Measurements from ENCODE around the gene FBXW7. TPM values are rescaled to one million over a fixed set of nuclear protein-coding genes. Genes with fewer than 3 reads are reported as not detected.

Gene FBXW7
- total and polyA plus RNA-seq, 2 experiments from 2014 or later: 16.2 to 43.5 TPM

DNA sequence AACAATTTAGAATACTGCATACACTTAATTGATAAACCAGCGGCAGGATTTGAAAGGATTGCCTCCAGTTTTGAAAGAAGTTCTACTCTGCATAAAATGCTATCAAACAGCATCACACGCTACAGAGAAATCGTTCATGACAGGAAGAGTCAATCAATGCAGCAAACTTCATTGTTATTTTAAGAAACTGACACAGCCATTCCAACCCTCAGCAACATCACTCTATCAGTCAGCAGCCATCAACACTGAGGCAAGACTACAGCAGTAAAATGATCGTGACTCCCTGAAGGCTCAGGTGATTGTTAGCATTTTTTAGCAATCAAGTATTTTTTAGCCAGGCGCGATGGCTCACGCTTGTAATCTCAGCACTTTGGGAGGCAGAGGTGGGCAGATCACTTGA lies 98.3 kb downstream of the FBXW7 start:
- Histone ChIP-seq H3K9me2 (replicated peaks; ENCODE audit: insufficient read depth) (no peaks in the 10 kb centered on the region), H3K4me3 (no peak overlapping the region), H3K79me2 (peaks cover 68% of the 10 kb centered on the region), H4K20me1 (ENCODE audit: insufficient read depth, poor library complexity, severe bottlenecking) (no peaks in the 10 kb centered on the region), H3K27ac (no peak overlapping the region), H3K4me1 (ENCODE audit: insufficient read depth) (no peaks in the 10 kb centered on the region), H2AFZ (no peak overlapping the region), H3K27me3 (no peaks in the 10 kb centered on the region), H3K9me3 (ENCODE audit: low read depth) (no peaks in the 10 kb centered on the region), H3K4me2 (no peak overlapping the region), H3K36me3 (replicated peaks; ENCODE audit: insufficient read depth, low read depth) (no peaks in the 10 kb centered on the region)
- 96% methylated on average over 7 of the region's 7 CpGs for WGBS (ENCODE audit: low lambda C conversion rate, missing lambda C conversion rate)
- DNase-seq (ENCODE audit: low spot score): no peak
- no peak for TF ChIP-seq EZH2phosphoT487 (IDR thresholded peaks at IDR 0.05; ENCODE audit: low read depth, severe bottlenecking, unreplicated experiment)
- TF ChIP-seq, protein P1, sequence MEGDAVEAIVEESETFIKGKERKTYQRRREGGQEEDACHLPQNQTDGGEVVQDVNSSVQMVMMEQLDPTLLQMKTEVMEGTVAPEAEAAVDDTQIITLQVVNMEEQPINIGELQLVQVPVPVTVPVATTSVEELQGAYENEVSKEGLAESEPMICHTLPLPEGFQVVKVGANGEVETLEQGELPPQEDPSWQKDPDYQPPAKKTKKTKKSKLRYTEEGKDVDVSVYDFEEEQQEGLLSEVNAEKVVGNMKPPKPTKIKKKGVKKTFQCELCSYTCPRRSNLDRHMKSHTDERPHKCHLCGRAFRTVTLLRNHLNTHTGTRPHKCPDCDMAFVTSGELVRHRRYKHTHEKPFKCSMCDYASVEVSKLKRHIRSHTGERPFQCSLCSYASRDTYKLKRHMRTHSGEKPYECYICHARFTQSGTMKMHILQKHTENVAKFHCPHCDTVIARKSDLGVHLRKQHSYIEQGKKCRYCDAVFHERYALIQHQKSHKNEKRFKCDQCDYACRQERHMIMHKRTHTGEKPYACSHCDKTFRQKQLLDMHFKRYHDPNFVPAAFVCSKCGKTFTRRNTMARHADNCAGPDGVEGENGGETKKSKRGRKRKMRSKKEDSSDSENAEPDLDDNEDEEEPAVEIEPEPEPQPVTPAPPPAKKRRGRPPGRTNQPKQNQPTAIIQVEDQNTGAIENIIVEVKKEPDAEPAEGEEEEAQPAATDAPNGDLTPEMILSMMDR (IDR thresholded peaks at IDR 0.05; ENCODE audit: poor library complexity): no peak
- no peak for TF ChIP-seq EZH2 (IDR thresholded peaks at IDR 0.05; ENCODE audit: borderline replicate concordance)

DNA sequence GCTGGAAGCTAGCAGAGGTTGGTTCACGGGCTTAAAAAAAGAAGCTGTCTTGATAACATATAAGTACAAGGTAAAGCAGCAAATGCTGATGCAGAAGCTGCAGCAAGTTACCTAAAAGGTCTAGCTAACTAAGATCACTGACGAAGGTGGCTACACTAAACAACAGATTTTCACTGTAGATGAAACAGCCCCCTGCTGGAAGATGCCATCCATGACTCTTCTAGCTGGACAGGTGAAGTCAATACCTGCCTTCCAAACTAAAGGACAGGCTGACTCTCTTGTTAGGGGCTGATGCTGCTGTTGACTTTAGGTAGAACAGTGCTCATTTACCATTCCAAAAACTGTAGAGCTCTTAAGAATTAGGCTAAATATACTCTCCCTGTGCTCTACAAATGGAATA lies 99.5 kb downstream of the FBXW7 start:
- 91% methylated on average over 2 of the region's 2 CpGs for whole genome bisulfite sequencing (ENCODE audit: low lambda C conversion rate, missing lambda C conversion rate)
- peaks cover 57% of the 10 kb centered on the region for H3K79me2 ChIP-seq
- TF ChIP-seq EZH2phosphoT487 (IDR thresholded peaks at IDR 0.05; ENCODE audit: low read depth, severe bottlenecking, unreplicated experiment) (no peak), EZH2 (IDR thresholded peaks at IDR 0.05; ENCODE audit: borderline replicate concordance) (no peak)
- TF ChIP-seq, protein P1 (IDR thresholded peaks at IDR 0.05; ENCODE audit: poor library complexity): no peak

DNA sequence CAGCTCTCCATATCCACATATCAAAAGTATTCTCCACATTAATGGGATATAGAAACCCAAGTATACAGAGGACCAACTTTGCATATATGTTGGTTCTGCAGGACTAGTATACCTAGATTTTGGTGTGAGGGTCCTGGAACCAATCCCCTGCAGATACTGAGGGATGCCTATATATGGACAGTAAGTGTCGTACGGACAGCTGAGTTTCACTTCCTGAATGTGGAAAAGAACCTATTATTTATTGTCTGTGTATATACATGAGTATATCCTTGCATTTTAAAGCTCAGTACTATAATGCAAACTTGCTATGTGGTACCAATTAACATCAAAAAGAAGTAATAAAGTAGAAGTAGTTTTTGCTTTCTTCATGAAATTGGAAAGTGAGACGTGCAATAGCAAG lies 101.9 kb downstream of the FBXW7 start:
- no peak for DNase-seq (ENCODE audit: low spot score)
- no peaks in the 10 kb centered on the region for H3K9me2 ChIP-seq (replicated peaks; ENCODE audit: insufficient read depth)
- H3K4me1 ChIP-seq (ENCODE audit: insufficient read depth): peaks cover 17% of the 10 kb centered on the region
- H3K4me2 ChIP-seq: no peak overlapping the region
- no peak overlapping the region for H3K4me3 ChIP-seq
- H2AFZ ChIP-seq: no peak overlapping the region
- no peaks in the 10 kb centered on the region for H4K20me1 ChIP-seq (ENCODE audit: insufficient read depth, poor library complexity, severe bottlenecking)
- H3K36me3 ChIP-seq (replicated peaks; ENCODE audit: insufficient read depth, low read depth): no peaks in the 10 kb centered on the region
- H3K27ac ChIP-seq: no peak overlapping the region
- WGBS (ENCODE audit: low lambda C conversion rate, missing lambda C conversion rate): 93% methylated on average over 3 of the region's 3 CpGs
- H3K79me2 ChIP-seq: peaks cover 44% of the 10 kb centered on the region
- no peaks in the 10 kb centered on the region for H3K27me3 ChIP-seq
- TF ChIP-seq EZH2phosphoT487 (IDR thresholded peaks at IDR 0.05; ENCODE audit: low read depth, severe bottlenecking, unreplicated experiment) (no peak), EZH2 (IDR thresholded peaks at IDR 0.05; ENCODE audit: borderline replicate concordance) (no peak)
- TF ChIP-seq, protein P1 (IDR thresholded peaks at IDR 0.05; ENCODE audit: poor library complexity): no peak
- no peaks in the 10 kb centered on the region for H3K9me3 ChIP-seq (ENCODE audit: low read depth)

More for the DNA sequence above, 99.5 kb downstream of the FBXW7 start:
- H2AFZ ChIP-seq: no peak overlapping the region
- no peak overlapping the region for H3K4me2 ChIP-seq
- no peak overlapping the region for H3K27ac ChIP-seq
- no peaks in the 10 kb centered on the region for H3K36me3 ChIP-seq (replicated peaks; ENCODE audit: insufficient read depth, low read depth)
- no peaks in the 10 kb centered on the region for H3K9me3 ChIP-seq (ENCODE audit: low read depth)
- H4K20me1 ChIP-seq (ENCODE audit: insufficient read depth, poor library complexity, severe bottlenecking): no peaks in the 10 kb centered on the region
- no peaks in the 10 kb centered on the region for H3K27me3 ChIP-seq
- no peak for DNase-seq (ENCODE audit: low spot score)
- H3K9me2 ChIP-seq (replicated peaks; ENCODE audit: insufficient read depth): no peaks in the 10 kb centered on the region
- H3K4me1 ChIP-seq (ENCODE audit: insufficient read depth): peaks cover 5% of the 10 kb centered on the region
- H3K4me3 ChIP-seq: no peak overlapping the region

DNA sequence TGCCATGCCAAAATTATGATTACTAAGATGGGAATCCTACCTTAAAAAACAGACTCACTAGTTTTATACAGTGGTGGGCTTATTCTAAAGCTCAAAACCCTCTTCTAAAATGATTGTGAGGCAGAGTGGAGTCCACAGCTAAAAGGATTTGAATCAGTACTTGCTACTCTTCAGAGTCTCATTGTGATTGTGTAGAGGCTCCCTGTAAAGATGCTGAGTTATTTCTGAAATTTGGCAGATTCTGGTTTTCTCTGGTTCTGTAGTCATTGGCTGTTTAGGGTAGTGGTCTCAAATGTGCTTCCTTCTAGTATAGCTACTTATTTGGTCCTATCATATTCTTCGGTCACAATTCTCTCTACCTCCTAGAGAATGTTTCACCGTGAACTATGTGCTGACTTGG lies 104.1 kb downstream of the FBXW7 start:
- H3K27me3 ChIP-seq: no peaks in the 10 kb centered on the region
- no peak overlapping the region for H2AFZ ChIP-seq
- H4K20me1 ChIP-seq (ENCODE audit: insufficient read depth, poor library complexity, severe bottlenecking): no peaks in the 10 kb centered on the region
- no peaks in the 10 kb centered on the region for H3K9me2 ChIP-seq (replicated peaks; ENCODE audit: insufficient read depth)
- no peak for TF ChIP-seq EZH2phosphoT487 (IDR thresholded peaks at IDR 0.05; ENCODE audit: low read depth, severe bottlenecking, unreplicated experiment)
- no peaks in the 10 kb centered on the region for H3K9me3 ChIP-seq (ENCODE audit: low read depth)
- peaks cover 30% of the 10 kb centered on the region for H3K79me2 ChIP-seq
- H3K36me3 ChIP-seq (replicated peaks; ENCODE audit: insufficient read depth, low read depth): no peaks in the 10 kb centered on the region
- H3K27ac ChIP-seq: peak overlapping the region; percentile 72
- peak overlapping the region; percentile 32 for H3K4me2 ChIP-seq
- no peak overlapping the region for H3K4me3 ChIP-seq
- H3K4me1 ChIP-seq (ENCODE audit: insufficient read depth): peaks cover 17% of the 10 kb centered on the region
- 96% methylated on average over 2 of the region's 2 CpGs for WGBS (ENCODE audit: low lambda C conversion rate, missing lambda C conversion rate)
- no peak for DNase-seq (ENCODE audit: low spot score)

All from hepatocyte (in vitro differentiated cells).